GM18498 (cell line): ENCODE results near the gene SLC4A11.
"Not testable (repeated sequence)": the region's sequence is repeated elsewhere in the genome, so short reads cannot be mapped to it uniquely, and the experiment has no call there.

Source experiments
- ATAC-seq: cut with Tn5 transposase; IDR thresholded peaks from one replicate; pipeline ENCODE4 v1.9.1; 2021; ENCODE audit warnings: mild to moderate bottlenecking, moderate library complexity; ENCODE audit not compliant: unreplicated experiment

Gene SLC4A11

DNA sequence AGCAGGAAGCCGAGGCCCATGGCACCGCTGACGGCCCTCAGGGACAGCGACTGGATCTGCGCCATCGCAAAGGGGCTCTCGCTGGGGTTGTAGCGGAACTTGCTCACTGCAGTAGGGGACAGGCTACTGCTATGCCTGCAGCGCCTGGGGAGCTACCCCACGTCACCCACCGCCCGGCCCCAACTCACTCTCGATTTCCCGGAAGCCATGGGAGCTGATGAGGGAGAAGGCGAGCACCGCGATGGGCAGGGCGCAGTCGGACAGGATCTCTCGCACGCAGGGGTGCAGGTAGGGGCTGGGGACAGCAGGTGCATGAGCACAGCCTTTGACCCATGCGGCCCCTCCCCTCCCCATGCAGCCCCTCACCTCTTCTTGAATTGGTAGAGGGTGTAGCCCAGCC is 9.8 kb downstream of the SLC4A11 start:
- ATAC-seq = no peak

DNA sequence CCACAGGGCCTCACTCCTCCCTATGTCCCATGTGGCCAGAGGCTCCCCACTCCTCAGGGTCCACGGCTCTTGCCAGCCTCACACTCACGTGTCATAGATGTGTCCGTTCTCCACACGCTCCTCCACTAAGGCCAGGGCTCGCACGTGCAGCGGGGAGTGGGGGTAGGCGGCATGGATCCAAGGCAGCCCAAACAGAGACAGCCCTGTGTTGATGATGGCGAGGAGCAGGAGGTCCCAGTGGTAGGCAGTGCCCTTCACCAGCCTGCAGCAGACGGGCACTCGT is 10.3 kb downstream of the SLC4A11 start:
- ATAC-seq = no peak

DNA sequence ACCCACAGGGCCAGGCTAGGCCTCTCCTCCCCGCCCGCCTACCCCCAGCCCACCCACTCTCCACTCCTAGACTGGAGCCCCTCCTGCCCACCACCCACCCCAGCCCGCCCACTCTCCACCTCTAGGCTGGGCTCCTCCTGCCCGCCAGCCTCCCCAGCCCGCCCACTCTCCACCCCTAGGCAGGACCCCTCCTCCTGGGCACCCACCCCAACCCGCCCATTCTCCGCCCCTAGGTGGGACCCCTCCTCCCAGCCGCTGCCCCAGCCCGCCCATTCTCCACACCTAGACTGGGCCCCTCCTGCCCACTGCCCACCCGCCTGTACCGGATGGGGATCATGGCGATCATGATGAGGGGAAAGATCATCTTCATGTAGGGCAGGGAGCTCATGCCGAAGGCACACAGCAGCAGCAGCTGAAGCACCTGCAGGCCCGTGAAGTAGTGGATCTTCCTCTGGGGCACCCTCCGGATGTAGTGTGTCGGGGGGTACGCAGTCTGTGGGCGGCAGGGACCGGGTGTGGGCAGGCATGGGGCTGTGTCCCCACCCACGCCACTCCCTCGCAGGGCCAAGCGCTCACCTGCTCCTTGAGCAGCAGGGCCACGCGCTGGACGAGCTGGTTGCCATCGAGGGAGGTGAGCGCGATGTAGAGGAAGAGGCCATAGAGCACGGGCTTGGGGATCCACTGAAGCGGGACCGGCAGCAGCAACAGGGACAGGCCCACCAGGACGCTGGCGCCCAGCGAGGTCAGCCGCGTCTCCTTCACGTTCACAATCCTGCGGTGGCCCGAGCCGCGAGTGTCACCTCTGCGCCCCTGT is 10.8 kb downstream of the SLC4A11 start:
- no peak for ATAC-seq

DNA sequence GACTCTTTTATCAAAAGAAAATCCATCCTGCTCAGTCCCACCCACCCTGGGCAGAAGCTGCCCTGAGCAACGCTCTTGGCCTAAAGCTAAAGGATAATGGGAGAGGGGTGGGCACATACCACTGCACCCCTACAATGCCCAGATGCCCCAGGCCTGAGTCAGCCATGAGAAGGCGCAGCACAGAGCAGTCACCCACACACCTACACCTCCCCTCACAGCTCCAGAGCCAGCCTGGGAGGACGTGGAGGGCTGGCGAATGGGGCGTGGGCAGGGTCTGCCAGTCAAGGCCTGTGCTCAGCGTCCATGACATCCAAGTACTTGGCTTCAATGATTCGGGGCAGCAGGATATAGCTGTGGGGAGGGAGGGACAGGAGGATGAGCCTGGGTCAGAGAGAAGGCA is 11.5 kb downstream of the SLC4A11 start:
- ATAC-seq = no peak

DNA sequence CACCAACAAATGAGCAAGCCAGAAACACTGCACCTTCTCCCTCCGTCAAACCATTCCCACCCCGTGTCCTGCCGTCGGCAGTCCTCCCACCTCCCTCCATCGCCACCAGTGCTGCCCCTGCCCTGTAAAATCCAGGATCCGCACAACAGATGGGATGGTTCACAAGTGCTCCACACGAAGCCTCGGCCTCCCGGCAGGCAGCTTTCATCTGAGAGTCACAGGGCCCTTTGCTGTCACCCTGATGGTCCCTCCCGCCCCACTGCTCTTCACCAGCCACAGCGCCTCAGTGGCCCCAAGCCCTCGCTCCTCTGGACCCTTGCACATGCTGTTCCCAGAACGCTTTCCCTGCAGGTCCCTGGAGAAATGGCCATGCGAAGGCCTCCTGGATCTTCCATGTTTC is 12.1 kb downstream of the SLC4A11 start:
- no peak for ATAC-seq

DNA sequence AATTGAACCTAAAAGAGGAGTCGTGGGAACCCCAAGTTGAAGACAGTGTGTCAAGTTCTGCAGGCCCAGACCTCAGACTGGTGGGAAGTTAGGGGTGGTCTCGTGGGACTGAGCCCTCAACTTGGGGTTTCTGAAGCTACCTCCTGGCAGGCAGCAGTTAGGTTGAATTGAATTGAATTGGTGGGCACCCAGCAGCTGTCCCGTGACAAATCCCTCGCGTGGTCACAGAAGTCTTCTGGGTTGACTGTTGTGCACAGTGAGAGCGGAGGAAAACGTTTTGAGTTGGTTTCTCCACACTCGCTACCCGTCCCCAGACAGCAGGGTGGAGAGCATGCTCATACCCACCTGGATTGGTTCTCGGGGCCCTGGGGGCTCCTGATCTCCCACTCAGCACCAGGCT is 12.9 kb downstream of the SLC4A11 start:
- no peak for ATAC-seq

DNA sequence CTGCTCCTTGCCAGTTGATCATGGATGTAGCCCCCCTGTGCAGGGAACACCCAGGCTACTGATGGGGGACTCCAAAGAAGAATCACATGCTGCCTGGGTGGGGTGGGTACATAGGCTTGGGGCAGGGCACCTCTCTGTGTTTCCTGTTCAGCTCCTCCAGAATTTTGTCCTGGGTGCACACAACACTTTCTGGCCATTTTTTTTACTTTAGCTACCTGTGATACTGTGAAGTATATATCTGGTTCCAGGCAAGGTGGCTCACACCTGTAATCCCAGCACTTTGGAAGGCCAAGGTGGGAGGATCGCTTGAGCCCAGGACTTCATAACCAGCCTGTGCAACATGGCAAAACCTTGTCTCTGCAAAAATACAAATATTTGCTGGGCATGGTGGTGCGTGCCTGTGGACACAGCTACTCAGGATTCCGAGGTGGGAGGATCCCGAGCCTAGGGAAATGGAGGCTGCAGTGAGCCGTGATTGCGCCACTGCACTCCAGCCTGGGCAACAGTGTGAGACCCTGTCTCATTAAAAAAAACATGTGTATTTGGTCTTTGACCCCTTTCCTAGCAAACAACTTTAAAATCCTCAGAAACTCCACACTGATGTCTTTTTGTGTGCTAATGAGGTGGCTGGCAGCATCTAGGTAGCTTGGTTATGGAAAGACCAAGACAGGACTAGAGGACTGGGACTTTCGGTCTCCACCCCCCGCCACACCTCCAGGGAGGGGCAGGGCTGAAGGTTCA is 14.1 kb downstream of the SLC4A11 start:
- ATAC-seq = no peak

DNA sequence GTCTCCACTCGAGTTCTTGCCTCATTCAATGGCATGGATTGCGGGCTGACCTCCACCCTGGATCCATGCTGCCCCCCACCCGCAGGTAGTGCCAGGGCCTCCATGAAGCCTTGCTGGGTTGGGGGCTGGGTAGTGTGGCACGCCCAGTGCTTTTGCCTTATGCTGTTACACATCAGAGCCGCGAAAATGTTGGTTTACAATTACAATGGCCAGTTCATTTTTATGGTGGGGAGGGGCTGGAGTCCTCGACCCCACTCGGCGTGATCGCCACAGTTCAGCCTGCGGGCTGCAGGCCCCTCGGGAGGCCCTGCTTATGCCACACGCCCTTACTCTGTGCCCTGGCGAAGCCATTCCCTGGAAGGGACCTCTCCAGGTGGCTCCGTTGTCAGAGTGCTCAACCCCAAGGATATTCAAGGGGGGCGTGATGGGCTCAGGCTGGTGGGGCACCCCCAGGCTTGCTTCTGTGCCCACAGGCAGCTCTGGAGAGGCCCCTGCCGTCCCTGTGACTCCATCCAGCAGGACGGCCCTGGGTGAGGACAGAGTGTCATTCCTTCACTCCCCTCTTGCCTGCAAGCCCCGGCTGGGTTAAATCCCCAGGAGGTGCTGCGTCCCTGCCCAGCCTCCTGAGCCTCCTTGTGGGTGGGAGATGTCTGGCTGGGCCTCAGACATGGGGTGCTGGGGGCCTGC is 14.9 kb downstream of the SLC4A11 start:
- no peak for ATAC-seq

DNA sequence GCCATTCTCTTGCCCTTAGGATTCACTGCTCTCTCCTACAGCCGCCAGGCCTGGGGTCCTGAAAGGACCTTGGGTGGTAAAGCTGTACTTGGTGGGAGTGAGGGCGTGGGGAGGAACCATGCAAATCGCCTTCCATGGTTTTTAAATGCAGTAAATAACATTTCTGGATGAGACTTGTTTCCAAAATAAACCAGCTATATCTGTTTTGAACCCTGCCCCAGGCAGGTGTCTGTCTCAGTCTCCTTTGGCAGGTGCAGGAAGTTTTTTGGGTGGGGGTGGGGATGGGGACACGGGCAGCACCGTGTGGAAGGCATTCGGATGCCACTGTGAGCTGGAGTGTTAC is 15.4 kb downstream of the SLC4A11 start:
- no peak for ATAC-seq

DNA sequence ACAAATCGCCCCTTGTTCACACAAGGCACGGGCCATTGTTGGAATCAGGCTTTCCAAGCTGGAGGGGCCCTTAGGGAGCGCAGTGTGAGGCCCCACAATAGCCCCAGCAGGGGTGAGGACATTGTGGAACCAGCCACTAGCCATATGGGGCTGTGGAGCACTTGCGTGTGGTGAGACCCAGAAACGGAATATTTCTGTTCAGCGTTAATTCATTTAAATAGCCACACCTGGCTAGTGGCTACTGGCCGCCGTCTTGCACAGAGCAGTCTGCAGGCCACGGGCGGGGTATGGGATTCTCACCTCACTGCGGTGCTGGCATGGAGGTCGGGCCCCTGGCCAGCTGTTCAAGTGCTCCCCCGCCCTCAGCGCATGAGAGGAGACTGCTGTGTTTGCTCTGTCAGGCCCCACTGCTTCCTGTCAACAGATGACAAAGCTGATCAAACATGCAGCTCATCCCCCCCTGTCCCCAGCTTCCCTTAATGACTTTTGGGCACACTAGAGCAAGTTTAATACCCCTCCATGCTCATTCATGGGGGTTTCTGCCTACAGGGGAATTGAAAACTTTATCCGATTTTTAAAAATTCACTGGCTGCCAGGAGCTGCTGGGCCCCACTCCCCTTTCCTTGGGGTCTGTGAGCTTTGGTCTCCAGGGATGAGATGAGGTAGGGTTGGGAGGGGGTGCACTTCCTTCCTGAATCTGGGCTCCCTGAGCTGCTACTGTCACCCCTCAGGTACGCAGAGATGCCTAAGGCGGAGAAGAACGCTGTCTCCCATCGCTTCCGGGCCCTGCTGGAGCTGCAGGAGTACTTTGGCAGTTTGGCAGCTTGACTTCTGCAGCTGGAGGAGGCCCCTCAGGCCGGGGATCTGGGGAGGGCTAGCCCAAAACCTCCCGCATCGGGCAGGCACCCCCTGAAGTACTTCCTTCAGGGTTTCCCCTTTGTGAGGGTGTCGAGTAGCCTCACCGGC is 16.1 kb downstream of the SLC4A11 start:
- ATAC-seq = peak; percentile 63

DNA sequence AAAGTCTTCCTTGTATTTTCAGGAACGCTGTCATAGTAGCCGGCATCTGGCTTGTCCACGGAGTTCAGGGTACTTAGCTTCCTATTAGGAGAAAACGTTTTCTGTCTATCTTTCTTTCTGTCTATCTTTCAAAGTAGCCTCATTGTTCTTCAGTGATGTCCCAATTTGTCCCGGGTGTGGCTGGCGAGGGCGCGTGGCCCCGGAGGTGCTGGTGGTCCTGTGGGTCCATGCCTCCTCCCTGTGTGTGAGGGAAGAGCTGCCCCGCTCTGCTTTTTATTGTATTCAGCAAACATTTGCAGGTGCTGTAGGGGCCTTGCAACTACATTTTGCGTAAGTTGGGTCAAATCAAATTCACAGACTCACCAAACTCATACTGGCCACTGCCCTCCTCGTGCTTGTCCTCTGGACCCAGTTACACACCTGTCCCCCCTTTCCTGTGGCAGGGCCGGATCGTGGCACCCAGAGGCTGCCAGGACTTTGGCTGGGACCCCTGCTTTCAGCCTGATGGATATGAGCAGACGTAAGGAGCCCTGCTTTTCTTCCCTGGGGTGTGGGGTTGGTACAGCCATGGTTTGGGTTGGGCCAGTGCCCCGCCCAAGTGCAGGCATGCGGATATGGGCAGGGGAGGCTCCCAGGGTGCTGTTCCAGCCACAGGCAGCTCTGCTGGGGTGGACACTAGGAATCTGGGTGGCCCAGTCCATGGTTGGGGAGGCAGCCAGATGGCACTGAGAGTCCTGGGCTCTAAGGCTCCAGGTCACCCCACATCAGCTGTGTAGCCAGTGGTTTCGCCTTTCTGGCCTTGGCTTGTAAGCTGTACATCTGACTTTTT is 17.4 kb downstream of the SLC4A11 start:
- ATAC-seq = no peak

DNA sequence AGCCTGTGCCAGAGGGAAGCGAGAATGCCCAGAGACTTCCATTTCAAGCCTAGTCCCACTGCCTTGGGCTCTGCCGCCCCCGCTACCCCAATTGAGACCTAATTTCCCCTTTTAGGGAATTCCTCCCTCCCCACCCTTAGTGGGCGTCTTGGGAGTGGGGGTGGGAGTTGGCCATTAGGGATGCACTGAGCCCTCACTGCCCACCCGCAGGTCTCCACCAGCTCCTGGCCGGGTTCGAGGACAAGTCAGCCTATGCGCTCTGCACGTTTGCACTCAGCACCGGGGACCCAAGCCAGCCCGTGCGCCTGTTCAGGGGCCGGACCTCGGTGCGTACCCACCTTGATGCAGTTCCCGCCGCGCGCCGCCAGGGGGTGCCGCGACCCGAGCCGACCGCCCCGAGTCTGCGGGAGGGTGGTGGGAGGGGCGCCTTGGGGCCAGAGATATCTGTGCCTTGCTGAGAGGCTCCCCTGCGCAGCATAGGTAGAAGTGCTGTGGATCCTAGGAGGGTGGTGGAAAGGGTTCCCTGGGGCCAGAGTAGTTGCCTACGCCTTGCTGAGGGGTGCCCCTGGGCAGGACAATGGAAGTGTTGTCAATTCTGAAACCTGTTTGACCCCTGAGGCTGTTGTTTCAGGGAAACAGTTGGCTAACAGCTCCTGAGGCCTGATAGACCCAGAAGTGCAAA is 20.5 kb downstream of the SLC4A11 start:
- peak; percentile 67 for ATAC-seq

DNA sequence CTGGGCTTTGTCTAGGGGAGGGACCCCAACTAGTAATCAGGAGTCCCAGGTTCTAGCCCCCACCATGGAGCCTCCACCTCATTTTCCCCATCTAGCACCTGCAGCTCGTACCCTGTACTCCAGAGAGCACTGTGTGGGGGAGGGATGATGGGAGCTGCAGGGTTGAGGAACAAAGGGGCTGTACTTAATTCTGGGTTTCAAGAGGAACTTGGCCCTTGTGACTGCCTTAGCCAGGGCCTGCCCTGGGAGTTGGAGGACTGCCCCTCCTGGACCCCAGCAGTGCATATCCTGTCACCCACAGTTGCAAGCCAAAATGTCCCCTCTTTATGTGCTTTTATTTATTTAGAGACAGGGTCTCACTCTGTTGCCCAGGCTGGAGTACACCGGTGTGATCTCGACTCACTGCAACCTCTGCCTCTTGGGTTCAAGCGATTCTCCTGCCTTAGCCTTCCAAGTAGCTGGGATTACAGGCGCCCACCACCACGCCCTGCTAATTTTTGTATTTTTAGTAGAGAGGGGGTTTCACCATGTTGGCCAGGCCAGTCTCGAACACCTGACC is 23.6 kb downstream of the SLC4A11 start:
- not testable (repeated sequence) for ATAC-seq

DNA sequence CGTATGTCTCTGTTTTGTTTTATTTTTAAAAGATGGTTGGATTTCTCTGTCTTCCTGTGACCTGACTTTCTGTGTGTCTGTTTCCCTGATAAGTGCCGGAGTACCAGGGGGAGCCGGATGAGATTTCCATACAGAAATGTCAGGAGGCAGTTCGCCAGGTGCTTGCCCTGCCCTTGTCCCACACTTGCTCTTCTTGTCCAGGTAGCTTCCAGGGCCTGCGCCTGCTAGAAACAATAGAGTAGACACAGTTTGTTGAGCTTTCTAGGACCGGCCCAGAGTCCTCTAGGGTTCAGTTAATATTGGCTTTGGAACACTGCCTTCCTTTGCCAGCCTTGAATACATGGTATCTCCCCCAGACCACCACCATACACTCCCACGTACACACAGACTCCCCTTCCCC is 25.8 kb downstream of the SLC4A11 start:
- no peak for ATAC-seq

DNA sequence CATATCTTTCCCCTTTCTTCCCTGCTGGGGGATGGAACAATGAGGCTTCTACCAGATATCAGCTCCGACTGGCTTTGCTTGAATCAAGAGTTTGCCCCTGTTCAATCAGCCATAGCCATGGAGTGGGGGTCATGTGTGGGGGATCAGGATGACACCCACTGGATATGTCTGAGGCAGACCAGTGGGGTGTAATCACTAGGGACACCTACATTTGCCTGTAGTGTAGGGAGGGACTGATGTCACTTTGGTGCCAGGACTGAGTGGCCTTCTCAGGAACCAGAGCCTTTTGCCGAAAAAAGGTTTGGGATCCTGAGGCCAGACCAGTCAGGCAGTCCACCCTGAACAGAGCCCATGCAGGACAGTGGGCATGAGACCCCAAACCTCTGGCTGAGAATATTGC is 28.6 kb downstream of the SLC4A11 start:
- no peak for ATAC-seq

DNA sequence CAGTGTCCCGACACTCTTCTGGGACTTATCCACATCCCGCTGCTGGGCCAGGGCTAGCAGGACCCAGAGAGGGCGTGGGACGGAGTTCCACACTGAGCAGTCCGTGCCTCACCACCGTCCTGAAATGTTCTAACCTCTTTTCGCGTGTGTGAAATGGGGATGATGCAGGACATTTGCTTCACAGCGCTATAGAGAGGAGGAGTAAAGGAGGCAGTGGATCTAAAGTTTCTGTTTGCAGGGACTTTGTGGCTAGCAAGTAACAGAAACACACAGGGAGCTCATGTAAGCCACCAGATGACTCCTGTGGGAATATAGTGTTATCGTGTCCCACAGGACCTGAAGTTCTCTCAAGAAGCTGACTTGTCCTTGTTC is 29.1 kb downstream of the SLC4A11 start:
- no peak for ATAC-seq

DNA sequence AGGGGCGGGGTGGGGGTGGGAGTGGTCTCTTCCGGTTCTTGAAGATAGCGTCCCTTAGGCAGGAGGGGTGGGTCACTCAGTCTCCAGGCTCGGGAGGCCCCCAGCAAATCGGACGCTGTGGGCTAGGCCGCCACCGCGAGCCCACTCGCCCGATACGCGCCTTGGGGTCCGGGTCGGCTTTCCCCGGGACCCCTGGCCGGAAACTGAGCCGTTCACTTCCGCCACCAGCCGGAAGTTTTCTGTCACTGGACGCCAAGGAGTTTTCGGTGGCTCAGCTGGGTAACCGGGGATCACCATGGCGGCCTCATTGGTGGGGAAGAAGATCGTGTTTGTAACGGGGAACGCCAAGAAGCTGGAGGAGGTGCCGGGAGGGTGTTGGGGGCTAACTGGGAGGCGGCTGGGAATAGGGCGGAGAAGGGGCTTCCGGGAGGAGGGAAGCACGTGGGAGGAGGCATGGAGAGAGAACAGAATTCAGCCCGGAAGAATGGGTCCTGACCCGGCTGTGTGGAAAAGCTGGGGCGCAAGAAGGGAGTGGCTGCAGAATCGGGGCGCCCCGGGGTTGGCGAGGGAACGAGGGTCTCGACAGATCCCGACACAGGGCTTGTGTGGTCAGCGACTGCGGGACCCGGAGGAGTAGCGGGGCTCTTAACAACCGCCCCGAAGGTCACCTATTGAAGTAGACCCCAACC is 29.6 kb downstream of the SLC4A11 start, which contains the start of gene ITPA:
TSS of gene ITPA (plus strand) at position 242 of the 689 bp plus-strand sequence. CDS start at position 296, 54 bp downstream.
- no peak for ATAC-seq

DNA sequence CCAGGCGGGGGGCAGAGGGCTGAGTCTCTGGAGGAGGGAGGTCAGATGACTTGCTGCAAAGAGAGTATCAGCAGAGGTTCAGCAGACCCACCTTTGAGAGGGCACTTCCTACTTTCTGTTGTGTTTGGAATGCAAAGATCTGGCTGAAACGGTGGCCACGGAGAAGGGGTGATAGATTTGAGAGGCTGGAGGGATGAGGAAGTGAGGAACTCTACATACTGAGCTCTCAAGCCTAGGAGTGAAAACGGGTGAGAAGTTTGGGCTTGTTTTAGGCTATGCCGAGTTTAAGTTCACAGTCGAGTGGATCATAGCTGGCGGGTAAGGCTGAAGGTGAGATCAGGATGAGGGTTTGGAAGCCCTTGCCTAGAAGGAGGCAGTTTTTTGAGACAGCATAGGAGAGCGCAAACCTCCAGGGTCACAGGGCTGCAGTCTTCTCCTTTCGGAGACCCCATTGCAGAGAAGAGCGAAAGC is 30.2 kb downstream of the SLC4A11 start:
- ATAC-seq = no peak
